Measurements from ENCODE around the gene SLC10A7.

Gene SLC10A7

DNA sequence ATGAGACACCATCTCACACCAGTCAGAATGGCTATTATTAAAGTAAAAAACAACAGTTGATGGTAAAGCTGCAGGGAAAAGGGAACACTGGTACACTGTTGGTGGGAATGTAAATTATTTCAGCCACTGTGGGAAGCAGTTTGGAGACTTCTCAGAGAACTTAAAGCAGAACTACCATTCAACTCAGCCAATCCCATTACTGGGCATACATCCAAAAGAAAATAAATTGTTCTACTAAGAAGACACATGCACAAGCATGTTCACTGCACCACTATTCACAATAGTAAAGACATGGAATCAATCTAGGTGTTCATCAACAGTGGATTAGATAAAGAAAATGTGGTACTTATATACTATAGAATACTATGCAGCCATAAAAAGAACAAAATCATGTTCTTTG is 172.4 kb downstream of the SLC10A7 start:
- DNase-seq (ENCODE audit: low read depth), result no peak

DNA sequence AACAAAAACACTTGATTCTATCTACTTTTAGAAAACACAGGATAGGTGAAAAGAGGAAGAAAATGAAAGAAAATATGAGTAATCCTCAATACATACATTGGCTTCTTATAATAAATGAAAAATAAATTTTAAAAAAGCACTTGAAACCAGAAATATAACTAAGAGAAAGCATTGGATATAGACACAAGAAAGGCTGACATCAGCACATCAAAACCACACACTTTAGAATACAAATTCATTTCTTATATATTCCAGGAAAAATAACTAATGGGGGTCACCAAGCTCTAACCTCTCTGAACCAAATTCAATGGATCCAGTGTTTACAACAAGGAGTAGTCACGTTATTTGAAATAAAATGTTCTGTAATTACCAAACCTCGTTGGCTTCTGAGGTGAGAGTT is 173.9 kb downstream of the SLC10A7 start:
- DNase-seq (ENCODE audit: low read depth), result no peak

DNA sequence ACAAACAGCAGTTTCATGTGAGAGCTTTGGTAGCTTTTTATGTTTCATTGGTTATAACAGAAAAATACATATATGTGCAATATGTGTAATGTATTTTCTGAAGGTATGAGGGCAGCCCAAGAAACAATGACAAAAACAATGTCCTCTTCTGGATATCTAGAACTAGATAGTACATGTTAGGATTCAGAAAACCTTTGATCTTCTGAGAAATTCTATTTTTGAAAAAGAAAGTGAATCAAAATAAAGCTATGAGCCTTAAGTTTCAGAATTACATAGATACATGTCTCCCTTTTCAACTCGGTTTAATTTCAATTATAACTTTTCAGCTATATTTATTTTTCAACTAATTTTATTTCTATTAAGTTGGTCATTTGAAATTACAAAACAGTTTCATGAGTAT is 175.5 kb downstream of the SLC10A7 start:
- DNase-seq (ENCODE audit: low read depth), result no peak

DNA sequence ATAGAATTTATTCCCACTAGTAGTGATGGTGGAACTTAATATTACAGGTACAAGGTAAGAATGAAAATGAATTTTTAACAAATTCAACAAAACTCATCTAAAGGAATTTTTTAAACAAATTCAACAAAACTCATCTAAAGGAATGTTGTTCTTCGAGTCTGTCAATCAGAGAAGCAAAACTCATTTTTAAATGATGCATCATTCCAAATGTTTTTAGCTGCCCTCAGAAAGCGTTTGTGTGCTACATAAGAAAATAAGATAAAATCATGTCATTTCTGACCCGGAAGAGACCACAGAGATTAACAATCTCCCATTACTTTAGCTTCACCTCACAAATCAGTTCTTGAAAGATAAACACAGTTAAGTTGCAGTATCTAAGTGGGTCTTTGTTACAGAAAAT is 178.0 kb downstream of the SLC10A7 start:
- DNase-seq (ENCODE audit: low read depth), result no peak

DNA sequence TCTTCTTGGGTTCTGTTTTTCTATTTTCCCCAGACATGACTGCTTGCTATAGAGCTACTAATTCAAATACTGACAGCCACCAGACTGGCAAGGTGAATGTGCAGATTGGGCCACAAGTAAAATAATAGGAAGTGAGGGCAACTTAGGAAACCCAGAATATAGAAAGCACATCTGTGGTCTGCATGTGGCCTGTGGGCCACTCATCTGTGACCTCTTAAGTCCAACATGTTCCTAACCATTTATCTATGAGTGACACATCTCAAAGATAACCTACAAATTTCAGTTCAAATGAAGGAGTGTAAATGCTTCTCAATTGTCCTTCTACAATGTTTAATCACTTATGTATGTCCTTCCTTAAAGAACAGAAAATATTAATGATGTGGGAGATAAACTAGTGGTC is 178.5 kb downstream of the SLC10A7 start:
- DNase-seq (ENCODE audit: low read depth), result no peak

DNA sequence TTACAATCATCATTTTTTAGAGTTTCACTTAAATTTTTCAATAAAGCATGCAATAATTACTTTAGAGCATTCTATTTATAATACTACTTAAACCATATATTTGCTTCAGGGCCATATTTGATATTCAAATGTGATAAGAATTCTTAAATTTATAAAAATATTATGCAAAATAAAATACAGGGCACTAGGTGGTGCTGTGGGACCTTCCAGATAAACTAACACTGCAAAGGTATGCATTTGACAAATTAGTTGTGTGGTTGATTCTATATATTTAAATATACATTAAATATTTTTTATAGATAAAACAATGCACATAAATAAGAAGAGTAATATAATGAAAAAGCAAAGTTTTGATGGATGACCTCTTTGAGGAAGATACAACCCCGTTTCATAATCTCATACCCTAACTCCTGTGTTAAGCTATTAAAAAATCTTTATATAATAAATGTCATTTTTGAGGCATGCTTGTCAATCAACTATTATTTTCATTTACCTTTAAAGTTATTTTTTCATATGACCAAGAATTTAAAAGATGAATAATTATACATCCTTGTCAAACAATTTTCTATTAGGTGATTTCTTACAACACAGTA is 179.0 kb downstream of the SLC10A7 start:
- DNase-seq (ENCODE audit: low read depth), result no peak

DNA sequence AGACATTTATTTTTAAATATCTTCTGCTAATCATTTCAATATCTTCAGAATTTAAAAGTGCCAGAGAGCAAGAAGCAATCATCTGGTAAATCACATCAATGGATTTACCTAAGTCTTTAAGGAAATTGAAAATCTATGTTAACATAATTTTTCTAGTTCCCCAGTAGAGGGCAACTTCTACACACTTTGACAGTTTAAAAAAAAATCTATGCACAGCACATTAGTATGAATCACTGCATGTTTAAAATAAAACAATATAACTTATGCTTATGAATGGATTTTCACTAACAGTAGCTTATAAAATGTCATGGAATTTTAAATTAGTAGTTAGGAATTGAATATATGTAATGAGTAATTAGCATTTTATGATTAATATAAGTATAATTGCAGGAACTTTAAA is 180.9 kb downstream of the SLC10A7 start:
- DNase-seq (ENCODE audit: low read depth), result no peak

DNA sequence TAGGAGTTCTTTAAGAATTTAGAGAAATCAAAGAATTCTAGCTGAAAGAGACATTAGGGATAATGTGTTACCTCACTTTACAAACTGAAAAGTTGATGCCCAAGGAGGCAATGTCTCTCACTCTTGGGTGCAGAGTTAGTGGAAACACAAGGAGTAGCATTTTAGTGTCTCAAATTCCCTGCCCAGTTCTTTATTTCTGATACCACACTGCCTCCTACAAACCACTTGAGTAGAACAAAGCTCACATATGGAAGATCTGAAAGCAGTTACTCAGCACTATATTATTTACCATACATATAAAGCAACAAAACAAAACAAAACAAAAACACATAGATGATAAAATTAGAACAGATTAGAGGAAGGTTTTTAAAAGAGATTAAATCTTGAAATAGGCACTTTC is 183.2 kb downstream of the SLC10A7 start:
- DNase-seq (ENCODE audit: low read depth), result no peak

DNA sequence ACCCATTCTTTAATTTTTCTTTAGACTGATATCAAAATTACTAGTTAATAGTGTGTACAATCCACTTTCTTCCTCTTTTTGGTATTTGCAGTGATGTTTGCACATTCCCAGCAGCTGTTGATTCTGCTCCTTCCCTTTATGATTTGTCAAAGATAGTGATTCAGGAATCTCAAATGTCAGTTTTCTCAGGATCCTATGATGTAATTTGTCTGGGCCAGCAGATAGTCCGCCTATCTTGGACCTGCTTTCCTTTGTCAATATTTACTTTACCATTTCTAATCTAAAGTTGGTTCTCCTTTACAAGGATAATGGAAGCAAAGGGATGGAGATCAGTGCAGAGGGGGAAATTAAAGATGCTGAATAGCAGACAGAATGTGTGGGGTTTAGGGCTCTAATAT is 185.3 kb downstream of the SLC10A7 start:
- no peak for DNase-seq (ENCODE audit: low read depth)

DNA sequence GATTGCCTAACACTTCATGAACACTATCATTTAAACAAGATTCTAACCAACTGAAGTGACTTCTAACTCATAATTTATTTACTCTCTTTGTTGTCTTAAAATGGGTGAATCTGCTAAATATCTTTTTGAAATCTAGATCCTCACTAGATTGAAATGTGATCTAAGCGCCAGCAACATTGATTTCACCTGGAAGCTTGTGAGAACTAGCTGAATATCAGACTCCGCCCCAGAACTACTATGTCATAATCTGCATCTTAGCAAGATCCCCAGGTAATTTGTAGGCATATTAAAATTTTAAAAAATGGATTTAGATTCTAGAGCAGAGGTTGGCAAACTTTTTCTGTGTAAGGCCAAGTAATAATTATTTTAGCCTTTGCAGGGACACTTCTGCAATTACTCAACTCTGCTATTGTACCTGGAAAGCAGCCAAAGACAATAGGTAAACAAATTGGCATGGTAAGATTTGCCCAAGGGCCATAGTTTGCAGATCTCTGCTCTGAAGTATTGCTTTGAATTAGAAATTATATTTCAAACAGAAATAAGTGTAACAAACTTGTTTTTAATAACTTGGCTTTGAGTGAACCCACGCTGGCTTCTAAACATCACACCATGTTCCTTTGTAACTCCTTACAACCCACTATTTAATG is 185.9 kb downstream of the SLC10A7 start:
- no peak for DNase-seq (ENCODE audit: low read depth)

DNA sequence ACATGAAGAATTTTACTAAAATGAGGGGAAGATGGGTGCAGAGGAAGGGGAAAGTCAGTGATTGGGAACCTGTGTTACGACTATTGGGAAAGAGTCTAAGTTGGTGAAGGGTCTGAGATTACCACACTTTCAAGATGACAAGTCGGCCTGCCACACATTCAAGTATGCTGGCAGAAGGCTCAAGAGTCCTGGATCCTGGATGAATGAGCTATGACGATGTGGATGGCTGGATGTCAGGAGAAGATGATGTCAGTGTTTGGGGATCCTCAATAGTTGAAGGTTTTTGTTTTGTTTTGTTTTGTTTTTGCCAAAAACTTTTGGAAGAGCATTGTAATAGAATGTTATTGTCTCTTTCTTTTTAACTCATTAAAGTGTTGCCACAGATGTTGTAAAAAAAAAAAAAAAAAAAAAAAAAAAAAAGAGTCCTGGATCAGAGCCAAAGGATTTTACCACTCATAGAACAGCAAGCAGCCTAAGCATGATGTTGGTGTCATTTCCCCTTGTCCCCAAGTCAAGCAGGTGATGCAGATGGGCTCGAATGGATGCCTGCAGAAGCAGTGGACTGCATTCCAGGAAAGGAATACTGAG is 186.8 kb downstream of the SLC10A7 start:
- no peak for DNase-seq (ENCODE audit: low read depth)

DNA sequence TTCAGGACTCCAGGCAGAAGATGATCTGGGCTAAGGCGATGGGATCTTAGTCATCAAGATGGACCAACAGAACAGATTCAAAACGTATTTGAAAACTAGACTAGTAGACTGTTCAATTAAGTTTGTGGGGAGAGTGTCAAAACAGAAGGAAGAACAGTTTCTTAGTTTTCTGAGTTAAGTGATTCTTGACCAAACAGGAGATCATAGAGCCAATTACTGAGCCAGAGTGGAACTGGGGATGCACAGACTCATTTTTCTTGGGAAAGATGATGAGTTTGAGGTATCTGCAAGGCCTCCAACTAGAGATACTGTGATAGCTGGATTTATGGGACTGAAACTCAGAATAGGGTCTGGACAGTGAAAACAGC is 187.9 kb downstream of the SLC10A7 start:
- no peak for DNase-seq (ENCODE audit: low read depth)

DNA sequence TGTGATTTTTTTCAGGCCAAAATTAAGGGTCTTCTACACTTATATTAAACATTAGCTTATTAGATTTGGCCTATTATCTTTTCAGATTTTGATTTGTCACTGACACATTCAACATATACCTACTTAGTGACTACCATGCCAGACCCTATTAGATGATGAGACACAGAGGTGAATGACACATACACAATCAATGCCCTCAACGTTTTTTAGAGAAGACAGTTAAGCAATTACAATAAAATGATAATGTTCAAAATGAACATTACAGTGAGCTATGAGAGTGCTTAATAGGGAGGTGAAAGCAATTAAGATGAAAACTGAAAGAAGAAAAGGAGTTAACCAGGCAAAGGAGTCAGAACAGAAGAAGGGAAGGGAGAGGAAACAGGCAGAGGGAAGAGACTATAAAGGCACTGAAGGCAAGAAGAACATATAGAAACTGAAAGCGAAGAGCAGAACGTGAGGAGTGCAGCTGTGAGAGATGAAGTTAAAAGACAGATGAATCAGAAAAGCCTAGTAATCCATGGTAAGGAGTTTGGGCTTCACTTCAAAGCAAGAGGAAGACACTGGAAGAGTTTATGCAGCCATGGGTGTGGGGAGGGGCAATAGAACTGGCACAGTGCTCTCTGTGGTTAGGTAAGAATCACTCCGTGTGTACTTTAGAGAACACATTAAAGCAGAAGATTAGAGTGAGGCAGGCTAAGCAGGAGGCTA is 188.4 kb downstream of the SLC10A7 start:
- no peak for DNase-seq (ENCODE audit: low read depth)

DNA sequence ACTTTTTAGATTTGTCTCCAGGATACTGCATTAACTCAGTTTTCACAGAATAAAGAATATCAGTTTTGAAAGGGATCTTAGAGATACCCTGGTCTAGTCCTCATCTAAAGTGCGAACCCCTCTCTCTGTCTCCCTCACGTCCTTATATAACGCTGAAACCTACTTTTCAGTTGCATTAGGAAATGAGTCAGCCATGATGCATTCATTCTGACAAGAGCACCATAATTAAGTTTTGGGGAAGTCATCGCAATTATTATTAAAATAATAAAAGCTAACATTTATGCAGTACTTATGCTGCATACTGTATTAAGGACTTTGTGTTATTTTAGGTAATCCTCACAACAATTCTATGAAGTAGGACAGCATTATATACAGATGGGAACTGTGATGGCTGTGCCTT is 191.3 kb downstream of the SLC10A7 start:
- no peak for DNase-seq (ENCODE audit: low read depth)

DNA sequence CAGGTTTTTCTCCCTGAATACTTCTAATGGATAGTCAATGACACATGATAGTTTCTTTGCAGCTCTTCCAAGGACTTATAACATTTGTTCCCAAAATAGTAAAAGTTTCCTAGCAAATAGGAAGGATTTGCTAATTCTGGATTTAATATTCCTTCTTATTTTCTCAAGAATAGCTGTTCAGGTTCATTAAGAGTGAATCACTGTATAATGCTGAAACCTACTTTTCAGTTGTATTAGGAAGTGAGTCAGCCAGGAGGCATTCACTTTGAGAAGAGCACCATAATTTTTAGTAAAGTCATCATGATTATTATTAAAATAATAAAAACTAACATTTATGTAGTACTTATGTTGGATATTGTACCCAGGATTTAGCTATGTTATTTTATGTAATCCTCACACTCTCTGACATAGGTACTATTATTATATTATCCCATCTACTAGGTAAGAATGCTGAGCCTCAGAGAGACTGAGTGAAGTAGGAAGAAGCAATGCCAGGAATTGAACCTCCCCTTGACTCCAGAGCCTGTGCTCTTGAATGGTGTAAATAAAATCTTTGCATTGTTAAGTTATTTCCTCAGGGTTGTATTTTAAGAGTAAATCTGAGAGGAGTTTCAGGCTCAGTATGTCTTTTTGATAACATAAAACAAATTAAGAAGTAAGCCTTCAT is 192.6 kb downstream of the SLC10A7 start:
- DNase-seq (ENCODE audit: low read depth), result peak; percentile 51

DNA sequence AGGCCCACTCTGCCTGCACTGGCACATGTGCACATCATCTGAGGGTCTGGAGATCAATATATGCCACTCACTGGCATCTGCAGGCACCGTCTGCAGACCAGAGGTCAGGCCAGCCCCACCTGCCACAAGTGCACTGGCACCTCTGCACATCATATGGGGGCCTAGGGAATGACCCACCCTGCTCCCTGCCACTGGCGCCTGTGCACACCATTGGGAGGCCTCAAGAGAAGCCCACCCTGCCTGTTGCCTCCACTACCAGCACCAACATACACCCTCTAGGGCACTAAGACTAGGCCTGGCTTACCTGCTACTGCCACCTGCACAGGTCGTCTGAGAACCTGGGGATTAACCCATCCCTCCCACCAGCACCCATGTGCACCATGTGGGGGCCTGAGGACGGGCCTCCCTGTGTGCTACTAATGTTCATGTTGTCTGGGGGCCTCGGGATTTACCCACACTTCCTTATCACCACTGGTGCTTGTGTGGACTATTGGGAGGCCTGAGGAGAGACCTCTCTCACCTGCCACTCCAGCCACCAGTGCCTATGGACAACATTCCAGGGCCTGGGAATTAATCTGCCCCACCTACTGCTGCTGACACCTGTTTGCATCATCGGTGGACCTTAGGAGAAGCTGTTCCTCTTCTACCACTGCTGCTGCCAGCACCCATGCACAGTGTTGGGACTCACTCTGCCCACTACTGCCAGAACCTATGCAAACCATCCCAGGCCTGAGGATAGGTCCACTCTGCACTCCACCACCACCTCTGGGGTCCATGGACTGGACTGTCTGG is 193.7 kb downstream of the SLC10A7 start:
- no peak for DNase-seq (ENCODE audit: low read depth)

DNA sequence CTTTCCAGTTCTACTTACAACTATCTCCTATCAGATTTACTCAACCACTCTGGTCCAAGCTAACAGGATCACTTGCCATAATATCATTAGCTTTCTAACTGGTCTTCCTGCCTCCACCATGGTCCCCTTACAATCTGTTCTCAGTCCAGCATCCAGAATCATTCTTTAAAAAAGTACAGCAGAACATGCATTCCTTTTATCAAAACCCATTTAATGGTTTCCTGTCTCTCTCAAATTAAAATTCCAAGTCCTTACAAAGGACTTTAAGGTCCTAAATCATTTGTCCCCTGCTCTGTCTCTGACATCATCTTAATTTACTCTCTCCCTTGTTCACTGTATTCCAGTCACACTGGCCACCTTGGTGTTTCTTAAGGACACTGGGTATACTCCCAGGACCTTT is 202.8 kb downstream of the SLC10A7 start:
- DNase-seq (ENCODE audit: low read depth), result no peak

DNA sequence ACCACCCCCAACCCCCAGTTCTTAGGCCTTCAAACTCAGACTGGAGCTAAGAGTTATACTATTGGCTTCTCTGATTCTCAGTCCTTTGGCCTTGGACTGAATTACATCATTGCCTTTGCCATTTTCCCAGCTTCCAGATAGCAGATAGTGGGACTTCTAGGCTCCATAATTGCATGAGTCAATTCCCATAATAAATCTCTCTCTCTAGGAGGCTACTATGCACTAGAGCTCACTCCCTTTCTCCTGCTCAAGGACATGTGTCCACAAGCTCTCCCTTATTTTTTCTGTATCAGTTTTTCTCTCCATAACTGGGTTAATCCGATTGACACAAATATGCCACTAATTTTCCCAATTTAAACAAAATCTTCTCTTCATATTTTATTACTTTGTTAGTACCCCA is 204.0 kb downstream of the SLC10A7 start:
- DNase-seq (ENCODE audit: low read depth), result no peak

DNA sequence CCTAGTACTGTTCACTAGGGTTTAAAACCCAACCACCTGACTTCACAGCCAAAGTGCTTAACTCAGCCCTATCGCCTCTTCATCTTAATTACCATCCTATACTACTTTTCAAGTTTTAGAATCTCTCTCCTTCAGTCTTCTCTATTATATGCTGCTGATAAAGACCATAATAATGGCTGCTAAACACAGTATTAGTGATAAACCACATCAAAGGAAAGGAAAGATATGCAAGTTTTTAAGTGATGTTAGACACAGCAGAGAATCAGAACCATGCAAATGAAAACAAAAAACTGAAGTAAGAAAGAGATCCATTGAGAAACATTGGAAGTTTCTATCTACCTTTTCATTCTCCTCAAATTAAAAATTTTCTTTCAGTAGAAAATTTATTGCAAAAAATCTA is 206.6 kb downstream of the SLC10A7 start:
- no peak for DNase-seq (ENCODE audit: low read depth)

DNA sequence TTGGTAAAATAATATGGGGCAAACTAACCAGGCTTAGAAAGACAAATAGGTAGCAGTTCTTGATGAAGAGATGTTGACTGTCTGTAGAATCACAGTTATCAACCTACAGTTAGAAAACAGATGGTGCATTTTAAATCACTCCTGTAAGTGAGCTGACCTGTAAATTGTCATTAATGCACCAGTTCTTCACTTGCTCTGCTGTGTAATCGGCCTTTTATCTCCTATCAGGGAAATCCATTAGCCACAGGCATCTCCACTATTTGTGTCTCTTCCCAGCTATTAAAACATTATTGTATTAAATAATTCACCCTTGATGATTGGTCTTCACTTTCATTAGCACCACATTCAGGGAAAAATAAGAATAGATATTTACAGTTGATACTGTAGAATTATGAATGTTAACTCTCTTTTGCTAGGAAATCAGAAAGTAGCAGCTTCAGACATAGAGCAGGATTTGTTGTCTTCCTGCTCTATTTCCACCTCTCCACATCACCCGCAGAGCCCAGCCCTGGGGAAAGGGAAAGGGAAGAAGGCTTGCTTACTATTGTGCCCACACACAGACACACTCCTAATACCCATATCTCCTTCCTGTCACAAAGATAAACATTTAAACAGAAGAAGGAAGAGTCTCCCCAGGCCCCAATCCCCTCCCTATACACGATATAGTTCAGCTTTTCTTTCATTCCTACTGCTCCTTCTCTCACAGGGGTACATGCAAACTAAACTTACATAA is 210.3 kb downstream of the SLC10A7 start:
- DNase-seq (ENCODE audit: low read depth), result no peak

DNA sequence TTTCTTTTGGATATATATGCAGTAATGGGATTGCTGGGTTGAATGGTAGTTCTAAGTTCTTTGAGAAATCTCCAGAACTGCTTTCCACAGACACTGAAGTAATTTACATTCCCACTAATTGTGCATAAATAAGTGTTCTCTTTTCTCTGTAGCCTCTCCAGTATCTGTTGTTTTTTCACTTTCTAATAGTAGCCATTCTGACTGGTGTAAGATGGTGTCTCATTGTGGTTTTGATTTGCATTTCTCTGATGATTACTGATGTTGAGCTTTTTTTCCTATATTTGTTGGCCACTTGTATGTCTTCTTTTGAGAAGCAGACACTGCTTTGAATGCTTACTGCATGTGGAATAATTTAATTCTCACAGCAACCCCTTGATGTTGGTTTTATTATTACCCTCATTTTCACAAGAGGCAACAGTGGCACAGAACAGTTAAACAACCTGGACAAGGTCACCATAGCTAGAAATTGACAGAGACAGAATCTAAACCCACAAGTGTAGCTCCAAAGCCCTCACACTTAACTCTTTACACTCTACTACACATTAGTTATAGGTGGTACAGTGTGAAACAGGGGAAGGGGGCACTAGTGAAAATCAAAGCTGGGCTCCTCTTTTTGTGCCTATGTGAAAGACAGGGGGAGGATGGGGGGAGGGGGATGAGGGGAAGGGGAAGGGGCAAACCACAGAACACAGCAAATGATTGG is 211.3 kb downstream of the SLC10A7 start:
- DNase-seq (ENCODE audit: low read depth), result no peak
